Measurements from ENCODE around the gene HMCN1.
"Not testable (repeated sequence)": the region's sequence is repeated elsewhere in the genome, so short reads cannot be mapped to it uniquely, and the experiment has no call there.

Gene HMCN1

GRCh38 chr1:185788386-185788785 lies 54.2 kb downstream of the HMCN1 start:
- no peaks in the 10 kb centered on the region for H3K4me1 ChIP-seq (ENCODE audit: control insufficient read depth, insufficient read depth, low read length)
- H3K9ac ChIP-seq (ENCODE audit: low read length): no peak overlapping the region
- no peak overlapping the region for H3K4me3 ChIP-seq (ENCODE audit: low read length)
- no peaks in the 10 kb centered on the region for H3K9me3 ChIP-seq (ENCODE audit: control insufficient read depth, low read length)
- no peaks in the 10 kb centered on the region for H3K27me3 ChIP-seq (ENCODE audit: control insufficient read depth, insufficient read depth, low read length)
- H3K36me3 ChIP-seq (ENCODE audit: control insufficient read depth, insufficient read depth, low read length): no peaks in the 10 kb centered on the region

GRCh38 chr1:185789501-185790193 lies 55.5 kb downstream of the HMCN1 start:
- H3K4me3 ChIP-seq (ENCODE audit: low read length): no peak overlapping the region
- no peak overlapping the region for H3K9ac ChIP-seq (ENCODE audit: low read length)
- H3K4me1 ChIP-seq (ENCODE audit: control insufficient read depth, insufficient read depth, low read length): no peaks in the 10 kb centered on the region
- no peaks in the 10 kb centered on the region for H3K9me3 ChIP-seq (ENCODE audit: control insufficient read depth, low read length)
- no peaks in the 10 kb centered on the region for H3K36me3 ChIP-seq (ENCODE audit: control insufficient read depth, insufficient read depth, low read length)
- no peaks in the 10 kb centered on the region for H3K27me3 ChIP-seq (ENCODE audit: control insufficient read depth, insufficient read depth, low read length)

GRCh38 chr1:185790194-185790735 lies 56.1 kb downstream of the HMCN1 start:
- Histone ChIP-seq H3K9me3 (ENCODE audit: control insufficient read depth, low read length) (no peaks in the 10 kb centered on the region), H3K27me3 (ENCODE audit: control insufficient read depth, insufficient read depth, low read length) (no peaks in the 10 kb centered on the region), H3K4me1 (ENCODE audit: control insufficient read depth, insufficient read depth, low read length) (no peaks in the 10 kb centered on the region), H3K4me3 (ENCODE audit: low read length) (no peak overlapping the region), H3K36me3 (ENCODE audit: control insufficient read depth, insufficient read depth, low read length) (no peaks in the 10 kb centered on the region), H3K9ac (ENCODE audit: low read length) (no peak overlapping the region)

- H3K9ac ChIP-seq (ENCODE audit: low read length): no peak overlapping the region
- no peaks in the 10 kb centered on the region for H3K36me3 ChIP-seq (ENCODE audit: control insufficient read depth, insufficient read depth, low read length)
- H3K27me3 ChIP-seq (ENCODE audit: control insufficient read depth, insufficient read depth, low read length): no peaks in the 10 kb centered on the region
- H3K9me3 ChIP-seq (ENCODE audit: control insufficient read depth, low read length): no peaks in the 10 kb centered on the region
- H3K4me1 ChIP-seq (ENCODE audit: control insufficient read depth, insufficient read depth, low read length): no peaks in the 10 kb centered on the region
- H3K4me3 ChIP-seq (ENCODE audit: low read length): no peak overlapping the region
Measured at GRCh38 chr1:185792040-185792439, 57.8 kb downstream of the HMCN1 start.

GRCh38 chr1:185794495-185794894 lies 60.3 kb downstream of the HMCN1 start:
- H3K4me3 ChIP-seq (ENCODE audit: low read length); H3K9ac ChIP-seq (ENCODE audit: low read length); H3K27me3 ChIP-seq (ENCODE audit: control insufficient read depth, insufficient read depth, low read length); H3K36me3 ChIP-seq (ENCODE audit: control insufficient read depth, insufficient read depth, low read length); H3K9me3 ChIP-seq (ENCODE audit: control insufficient read depth, low read length); H3K4me1 ChIP-seq (ENCODE audit: control insufficient read depth, insufficient read depth, low read length): not testable (repeated sequence)

GRCh38 chr1:185795181-185795580 lies 61.0 kb downstream of the HMCN1 start:
- Histone ChIP-seq H3K4me1 (ENCODE audit: control insufficient read depth, insufficient read depth, low read length) (no peaks in the 10 kb centered on the region), H3K27me3 (ENCODE audit: control insufficient read depth, insufficient read depth, low read length) (no peaks in the 10 kb centered on the region), H3K9ac (ENCODE audit: low read length) (no peak overlapping the region), H3K36me3 (ENCODE audit: control insufficient read depth, insufficient read depth, low read length) (no peaks in the 10 kb centered on the region), H3K4me3 (ENCODE audit: low read length) (no peak overlapping the region), H3K9me3 (ENCODE audit: control insufficient read depth, low read length) (no peaks in the 10 kb centered on the region)

GRCh38 chr1:185798505-185798904 lies 64.3 kb downstream of the HMCN1 start:
- Histone ChIP-seq H3K36me3 (ENCODE audit: control insufficient read depth, insufficient read depth, low read length) (no peaks in the 10 kb centered on the region), H3K4me1 (ENCODE audit: control insufficient read depth, insufficient read depth, low read length) (no peaks in the 10 kb centered on the region), H3K4me3 (ENCODE audit: low read length) (no peak overlapping the region), H3K9ac (ENCODE audit: low read length) (no peak overlapping the region), H3K27me3 (ENCODE audit: control insufficient read depth, insufficient read depth, low read length) (no peaks in the 10 kb centered on the region), H3K9me3 (ENCODE audit: control insufficient read depth, low read length) (no peaks in the 10 kb centered on the region)

GRCh38 chr1:185803241-185803640 lies 69.0 kb downstream of the HMCN1 start:
- Histone ChIP-seq H3K36me3 (ENCODE audit: control insufficient read depth, insufficient read depth, low read length) (no peaks in the 10 kb centered on the region), H3K4me1 (ENCODE audit: control insufficient read depth, insufficient read depth, low read length) (no peaks in the 10 kb centered on the region), H3K9ac (ENCODE audit: low read length) (no peak overlapping the region), H3K27me3 (ENCODE audit: control insufficient read depth, insufficient read depth, low read length) (no peaks in the 10 kb centered on the region), H3K9me3 (ENCODE audit: control insufficient read depth, low read length) (no peaks in the 10 kb centered on the region), H3K4me3 (ENCODE audit: low read length) (no peak overlapping the region)

- Histone ChIP-seq H3K4me1 (ENCODE audit: control insufficient read depth, insufficient read depth, low read length) (no peaks in the 10 kb centered on the region), H3K4me3 (ENCODE audit: low read length) (no peak overlapping the region), H3K36me3 (ENCODE audit: control insufficient read depth, insufficient read depth, low read length) (no peaks in the 10 kb centered on the region), H3K9ac (ENCODE audit: low read length) (no peak overlapping the region), H3K27me3 (ENCODE audit: control insufficient read depth, insufficient read depth, low read length) (no peaks in the 10 kb centered on the region), H3K9me3 (ENCODE audit: control insufficient read depth, low read length) (no peaks in the 10 kb centered on the region)
Measured at GRCh38 chr1:185804206-185804605, 70.0 kb downstream of the HMCN1 start.

- no peak overlapping the region for H3K9ac ChIP-seq (ENCODE audit: low read length)
- H3K36me3 ChIP-seq (ENCODE audit: control insufficient read depth, insufficient read depth, low read length): no peaks in the 10 kb centered on the region
- H3K27me3 ChIP-seq (ENCODE audit: control insufficient read depth, insufficient read depth, low read length): no peaks in the 10 kb centered on the region
- H3K9me3 ChIP-seq (ENCODE audit: control insufficient read depth, low read length): no peaks in the 10 kb centered on the region
- H3K4me3 ChIP-seq (ENCODE audit: low read length): no peak overlapping the region
- no peaks in the 10 kb centered on the region for H3K4me1 ChIP-seq (ENCODE audit: control insufficient read depth, insufficient read depth, low read length)
Measured at GRCh38 chr1:185804608-185805007, 70.4 kb downstream of the HMCN1 start.

- no peaks in the 10 kb centered on the region for H3K36me3 ChIP-seq (ENCODE audit: control insufficient read depth, insufficient read depth, low read length)
- no peak overlapping the region for H3K4me3 ChIP-seq (ENCODE audit: low read length)
Measured at GRCh38 chr1:185807275-185807674, 73.1 kb downstream of the HMCN1 start.

GRCh38 chr1:185808631-185809030 lies 74.4 kb downstream of the HMCN1 start:
- Histone ChIP-seq H3K36me3 (ENCODE audit: control insufficient read depth, insufficient read depth, low read length) (no peaks in the 10 kb centered on the region), H3K4me1 (ENCODE audit: control insufficient read depth, insufficient read depth, low read length) (no peaks in the 10 kb centered on the region), H3K27me3 (ENCODE audit: control insufficient read depth, insufficient read depth, low read length) (no peaks in the 10 kb centered on the region), H3K9ac (ENCODE audit: low read length) (no peak overlapping the region), H3K4me3 (ENCODE audit: low read length) (no peak overlapping the region), H3K9me3 (ENCODE audit: control insufficient read depth, low read length) (no peaks in the 10 kb centered on the region)

More at GRCh38 chr1:185807275-185807674, 73.1 kb downstream of the HMCN1 start:
- H3K27me3 ChIP-seq (ENCODE audit: control insufficient read depth, insufficient read depth, low read length): no peaks in the 10 kb centered on the region
- H3K9me3 ChIP-seq (ENCODE audit: control insufficient read depth, low read length): no peaks in the 10 kb centered on the region
- no peaks in the 10 kb centered on the region for H3K4me1 ChIP-seq (ENCODE audit: control insufficient read depth, insufficient read depth, low read length)
- no peak overlapping the region for H3K9ac ChIP-seq (ENCODE audit: low read length)
